Osteoblast (primary cell): ENCODE data around the gene CXCL17. TPM values are rescaled to one million over a fixed set of nuclear protein-coding genes. Genes with fewer than 3 reads are reported as not detected.

ENCODE experiments used
- DNase-seq: peaks from one replicate; pipeline ENCODE4 v3.0.0; 2011; ENCODE audit warnings: low spot score, mixed read lengths; ENCODE audit not compliant: insufficient read length; ENCODE audit errors: missing footprints
- H2AFZ ChIP-seq: 2 replicates; pipeline ENCODE4 v1.6.0; 2011; ENCODE audit warnings: mild to moderate bottlenecking, low read length
- H3K27ac ChIP-seq: 2 replicates; pipeline ENCODE4 v1.5.1; 2011; ENCODE audit warnings: mild to moderate bottlenecking, low read depth, low read length, moderate library complexity
- H3K27me3 ChIP-seq: 2 replicates; pipeline ENCODE4 v1.6.0; 2012; ENCODE audit warnings: mild to moderate bottlenecking, control low read depth, inconsistent platforms, low read length, moderate library complexity; ENCODE audit not compliant: insufficient read depth
- H3K36me3 ChIP-seq: 2 replicates; pipeline ENCODE4 v1.5.1; 2011; ENCODE audit warnings: mild to moderate bottlenecking, low read length, control low read depth, moderate library complexity; ENCODE audit not compliant: insufficient read depth
- H3K4me1 ChIP-seq: 2 replicates; pipeline ENCODE4 v1.5.1; 2011; ENCODE audit warnings: mild to moderate bottlenecking, low read length, control low read depth, moderate library complexity; ENCODE audit not compliant: insufficient read depth
- H3K4me2 ChIP-seq: 2 replicates; pipeline ENCODE4 v1.6.0; 2011; ENCODE audit warnings: mild to moderate bottlenecking, low read length; ENCODE audit not compliant: insufficient read depth
- H3K4me3 ChIP-seq: fragments of 200-600 bp; sonication (generic); 3 replicates; pipeline ENCODE4 v1.5.1; 2012; ENCODE audit warnings: mild to moderate bottlenecking, low read length, inconsistent platforms; ENCODE audit not compliant: insufficient read depth
- H3K79me2 ChIP-seq: 2 replicates; pipeline ENCODE4 v1.6.0; 2012; ENCODE audit warnings: mild to moderate bottlenecking, low read length, control low read depth, inconsistent platforms; ENCODE audit not compliant: insufficient read depth
- H3K9me3 ChIP-seq: 2 replicates; pipeline ENCODE4 v1.5.1; 2011; ENCODE audit warnings: low read depth, low read length, control low read depth
- H4K20me1 ChIP-seq: 2 replicates; pipeline ENCODE4 v1.6.0; 2012; ENCODE audit warnings: mild to moderate bottlenecking, low read length, control low read depth; ENCODE audit not compliant: insufficient read depth
- CTCF ChIP-seq: IDR thresholded peaks from 2 replicates; pipeline ENCODE4 v1.5.1; 2011; ENCODE audit warnings: mild to moderate bottlenecking, low read depth, low read length, moderate library complexity; ENCODE audit errors: extremely low read depth
- total RNA-seq: library from RNA; depleted of rRNA; stranded (reverse); fragments of >200 nt; gene quantifications from 2 replicates; pipeline ENCODE4 v1.2.3, GENCODE V29; 2012

Gene CXCL17
- total RNA-seq, 1 donor = not detected

GRCh38 chr19:42468273-42468796, 25.6 kb upstream of the CXCL17 start:
- Histone ChIP-seq H3K4me1 (peaks cover 17% of the 10 kb centered on the region), H3K27ac (no peak overlapping the region), H3K79me2 (no peaks in the 10 kb centered on the region), H3K27me3 (peaks cover 48% of the 10 kb centered on the region), H4K20me1 (peaks cover 41% of the 10 kb centered on the region), H2AFZ (no peak overlapping the region), H3K9me3 (no peaks in the 10 kb centered on the region), H3K4me2 (peak overlapping the region; percentile 49), H3K36me3 (no peaks in the 10 kb centered on the region), H3K4me3 (no peak overlapping the region)
- no peak for TF ChIP-seq CTCF
- DNase-seq = peak; percentile 95

GRCh38 chr19:42467183-42467760, 24.5 kb upstream of the CXCL17 start:
- no peaks in the 10 kb centered on the region for H3K36me3 ChIP-seq
- DNase-seq = peak; percentile 74
- H3K4me2 ChIP-seq = peak overlapping the region; percentile 5
- peaks cover 38% of the 10 kb centered on the region for H3K27me3 ChIP-seq
- H3K4me3 ChIP-seq = no peak overlapping the region
- peaks cover 33% of the 10 kb centered on the region for H4K20me1 ChIP-seq
- no peaks in the 10 kb centered on the region for H3K9me3 ChIP-seq
- H3K27ac ChIP-seq = no peak overlapping the region
- H3K79me2 ChIP-seq = no peaks in the 10 kb centered on the region
- no peak for TF ChIP-seq CTCF
- peaks cover 17% of the 10 kb centered on the region for H3K4me1 ChIP-seq
- H2AFZ ChIP-seq = no peak overlapping the region

- Histone ChIP-seq H3K4me3 (no peak overlapping the region), H3K36me3 (no peaks in the 10 kb centered on the region), H3K79me2 (no peaks in the 10 kb centered on the region), H4K20me1 (peaks cover 30% of the 10 kb centered on the region), H3K9me3 (no peaks in the 10 kb centered on the region), H2AFZ (no peak overlapping the region), H3K4me2 (peak overlapping the region; percentile 5), H3K27ac (no peak overlapping the region), H3K4me1 (peaks cover 17% of the 10 kb centered on the region), H3K27me3 (peaks cover 33% of the 10 kb centered on the region)
- TF ChIP-seq CTCF = no peak
- peak; percentile 39 for DNase-seq
These were observed 23.9 kb upstream of the CXCL17 start for GRCh38 chr19:42466521-42467182.

GRCh38 chr19:42465827-42466280, 23.1 kb upstream of the CXCL17 start:
- Histone ChIP-seq H3K36me3 (no peaks in the 10 kb centered on the region), H3K79me2 (no peaks in the 10 kb centered on the region), H3K4me3 (no peak overlapping the region), H3K4me1 (peaks cover 17% of the 10 kb centered on the region), H3K27ac (no peak overlapping the region), H2AFZ (no peak overlapping the region), H3K9me3 (no peaks in the 10 kb centered on the region), H3K4me2 (no peak overlapping the region), H3K27me3 (peaks cover 25% of the 10 kb centered on the region), H4K20me1 (peaks cover 22% of the 10 kb centered on the region)
- DNase-seq = no peak
- TF ChIP-seq CTCF = no peak
